IPS-20b (cell line): ENCODE results near the gene CAPS.
"Not testable (repeated sequence)": the region's sequence is repeated elsewhere in the genome, so short reads cannot be mapped to it uniquely, and the experiment has no call there.

Experiments
- H3K27ac ChIP-seq: one replicate; pipeline ENCODE4 v1.5.1; 2013; ENCODE audit warnings: low read length
- H3K27me3 ChIP-seq: 2 replicates; pipeline ENCODE4 v1.6.1; 2013; ENCODE audit warnings: mild to moderate bottlenecking, low read length, inconsistent platforms; ENCODE audit not compliant: insufficient read depth
- H3K36me3 ChIP-seq: 2 replicates; pipeline ENCODE4 v1.6.1; 2013; ENCODE audit warnings: low read depth, mild to moderate bottlenecking, inconsistent platforms, low read length, moderate library complexity; ENCODE audit not compliant: insufficient read depth
- H3K4me1 ChIP-seq: 2 replicates; pipeline ENCODE4 v1.6.1; 2013; ENCODE audit warnings: mild to moderate bottlenecking, control low read depth, inconsistent platforms, low read length, moderate library complexity; ENCODE audit not compliant: insufficient read depth
- H3K4me3 ChIP-seq: 2 replicates; pipeline ENCODE4 v1.5.1; 2013; ENCODE audit warnings: mild to moderate bottlenecking, low read length, inconsistent platforms
- H3K9ac ChIP-seq: 2 replicates; pipeline ENCODE4 v1.6.1; 2013; ENCODE audit warnings: low read depth, mild to moderate bottlenecking, inconsistent platforms, low read length, moderate library complexity
- H3K9me3 ChIP-seq: 2 replicates; pipeline ENCODE4 v1.6.1; 2013; ENCODE audit warnings: mild to moderate bottlenecking, low read depth, low read length, inconsistent platforms; ENCODE audit not compliant: insufficient read depth

The CAPS gene

DNA sequence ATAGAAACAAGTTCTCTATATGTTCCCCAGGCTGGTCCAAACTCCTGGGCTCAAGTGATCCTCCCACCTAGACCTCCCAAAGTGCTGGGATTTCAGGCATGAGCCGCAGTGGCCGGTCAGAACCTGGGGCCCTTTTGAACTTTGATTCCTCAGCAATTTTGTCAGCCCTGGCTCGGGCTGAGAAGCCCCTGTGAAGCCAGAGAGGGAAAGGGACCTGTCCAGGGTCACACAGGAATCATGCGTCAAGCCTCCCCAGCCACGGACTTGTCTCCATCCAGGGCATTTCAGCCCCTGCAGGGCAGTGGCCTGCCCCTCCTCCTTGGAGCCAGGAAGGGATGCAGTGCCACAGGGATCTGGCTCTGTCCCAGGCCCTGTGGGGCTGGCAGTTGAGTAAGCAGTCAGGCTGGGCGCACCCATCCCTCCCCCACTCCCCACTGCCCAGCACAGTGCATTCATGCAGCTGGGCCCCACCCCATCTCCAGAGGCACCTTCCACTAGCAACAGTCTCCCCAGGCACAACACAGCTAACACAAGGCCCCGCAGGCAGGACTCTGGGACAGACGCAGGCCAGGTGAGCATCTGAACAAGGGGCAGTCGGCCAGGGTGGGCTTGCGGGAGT, at the start of gene CAPS:
Gene CAPS, plus strand, starts transcription at position 516 of the 619 bp plus-strand sequence. CDS start 153 bp downstream, outside the sequence.
- no peaks in the 10 kb centered on the region for H3K27me3 ChIP-seq
- no peaks in the 10 kb centered on the region for H3K9me3 ChIP-seq
- no peak within 1 kb of the TSS for H3K27ac ChIP-seq
- no peaks in the 10 kb centered on the region for H3K4me1 ChIP-seq
- H3K9ac ChIP-seq = no peak within 1 kb of the TSS
- H3K4me3 ChIP-seq = no peak within 1 kb of the TSS
- peaks cover 32% of the 10 kb centered on the region for H3K36me3 ChIP-seq

GRCh38 chr19:5864725-5865486, 49.1 kb upstream of the CAPS start:
- Histone ChIP-seq H3K9me3 (no peaks in the 10 kb centered on the region), H3K9ac (no peak overlapping the region), H3K36me3 (no peaks in the 10 kb centered on the region), H3K27me3 (no peaks in the 10 kb centered on the region), H3K27ac (no peak overlapping the region), H3K4me1 (no peaks in the 10 kb centered on the region), H3K4me3 (no peak overlapping the region)

DNA sequence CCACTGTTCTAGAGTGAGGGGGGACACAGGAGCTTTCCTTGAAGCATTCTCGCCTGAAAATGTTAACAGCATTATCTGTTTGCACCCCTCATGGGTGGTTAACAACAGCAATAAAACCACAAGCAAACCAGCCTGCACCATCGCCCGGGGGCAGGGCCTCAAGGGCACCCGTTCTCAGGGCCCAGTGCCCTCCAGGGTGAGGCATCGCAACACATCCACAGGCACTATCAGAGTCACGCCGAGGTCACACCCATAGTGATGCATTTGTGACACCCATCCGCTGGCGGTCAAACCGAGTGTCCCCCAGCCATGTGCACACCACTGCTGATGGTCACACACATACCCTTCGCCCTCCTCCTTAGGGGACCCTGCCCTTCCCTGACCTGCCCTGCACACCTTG, 48.3 kb upstream of the CAPS start:
- Histone ChIP-seq H3K27ac (no peak overlapping the region), H3K36me3 (no peaks in the 10 kb centered on the region), H3K4me1 (no peaks in the 10 kb centered on the region), H3K9ac (no peak overlapping the region), H3K4me3 (no peak overlapping the region), H3K27me3 (no peaks in the 10 kb centered on the region), H3K9me3 (no peaks in the 10 kb centered on the region)

GRCh38 chr19:5867201-5868136, 46.6 kb upstream of the CAPS start:
- Histone ChIP-seq H3K27me3 (no peaks in the 10 kb centered on the region), H3K4me1 (no peaks in the 10 kb centered on the region), H3K9me3 (no peaks in the 10 kb centered on the region), H3K4me3 (no peak overlapping the region), H3K9ac (no peak overlapping the region), H3K36me3 (no peaks in the 10 kb centered on the region), H3K27ac (no peak overlapping the region)

DNA sequence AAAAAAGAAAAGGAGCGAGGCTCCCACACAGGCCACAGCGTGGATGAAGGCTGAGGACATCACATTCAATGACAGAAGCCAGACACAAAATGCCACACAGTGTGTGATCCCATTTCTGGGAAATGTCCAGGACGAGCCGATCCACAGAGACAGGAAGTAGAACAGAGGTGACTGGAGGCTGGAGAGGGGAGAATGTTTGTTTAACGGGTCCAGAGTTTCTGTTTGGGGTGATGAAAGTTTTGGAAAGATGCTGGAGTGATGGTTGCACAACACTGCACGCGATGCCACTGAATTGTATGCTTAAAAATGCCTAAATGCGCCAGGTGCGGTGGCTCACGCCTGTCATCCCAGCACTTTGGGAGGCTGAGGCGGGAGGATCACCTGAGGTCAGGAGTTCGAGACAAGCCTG, 43.1 kb upstream of the CAPS start:
- no peaks in the 10 kb centered on the region for H3K9me3 ChIP-seq
- no peaks in the 10 kb centered on the region for H3K36me3 ChIP-seq
- no peak overlapping the region for H3K4me3 ChIP-seq
- no peak overlapping the region for H3K27ac ChIP-seq
- H3K9ac ChIP-seq = no peak overlapping the region
- no peaks in the 10 kb centered on the region for H3K4me1 ChIP-seq
- no peaks in the 10 kb centered on the region for H3K27me3 ChIP-seq

DNA sequence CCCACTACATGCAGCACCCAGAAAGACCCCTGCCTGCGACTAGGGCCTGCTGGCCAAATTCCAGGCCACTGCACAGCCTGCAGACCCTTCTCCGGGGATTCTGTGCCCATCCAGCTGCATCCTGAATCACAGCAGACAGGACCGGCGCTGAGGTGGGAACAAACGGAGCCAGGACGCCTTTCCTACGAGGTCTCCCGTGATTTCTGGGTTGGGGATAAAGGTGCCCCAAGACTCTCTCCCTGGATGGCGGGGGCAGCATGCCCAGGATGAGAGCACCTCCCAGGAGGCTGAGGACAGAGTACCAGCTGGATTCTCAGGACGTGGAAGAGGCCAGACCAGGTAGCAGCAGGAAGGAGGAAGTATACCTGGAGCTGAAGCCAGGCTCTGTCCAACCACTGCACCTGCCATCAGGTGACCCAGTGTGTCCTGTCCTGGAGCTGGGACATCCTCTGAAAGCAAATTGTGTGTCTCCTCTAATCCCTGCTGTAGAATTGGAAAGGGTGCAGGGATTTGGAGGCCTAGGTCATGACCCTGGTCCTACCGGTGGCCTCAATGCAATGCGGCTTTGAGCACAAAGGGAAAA, 40.3 kb upstream of the CAPS start:
- H3K9me3 ChIP-seq = no peaks in the 10 kb centered on the region
- H3K4me3 ChIP-seq = no peak overlapping the region
- H3K9ac ChIP-seq = no peak overlapping the region
- no peaks in the 10 kb centered on the region for H3K36me3 ChIP-seq
- no peaks in the 10 kb centered on the region for H3K27me3 ChIP-seq
- no peak overlapping the region for H3K27ac ChIP-seq
- no peaks in the 10 kb centered on the region for H3K4me1 ChIP-seq

GRCh38 chr19:5874496-5874895, 39.6 kb upstream of the CAPS start:
- not testable (repeated sequence) for H3K36me3 ChIP-seq, H3K9ac ChIP-seq, H3K27me3 ChIP-seq, H3K9me3 ChIP-seq, H3K4me3 ChIP-seq, H3K4me1 ChIP-seq, H3K27ac ChIP-seq

DNA sequence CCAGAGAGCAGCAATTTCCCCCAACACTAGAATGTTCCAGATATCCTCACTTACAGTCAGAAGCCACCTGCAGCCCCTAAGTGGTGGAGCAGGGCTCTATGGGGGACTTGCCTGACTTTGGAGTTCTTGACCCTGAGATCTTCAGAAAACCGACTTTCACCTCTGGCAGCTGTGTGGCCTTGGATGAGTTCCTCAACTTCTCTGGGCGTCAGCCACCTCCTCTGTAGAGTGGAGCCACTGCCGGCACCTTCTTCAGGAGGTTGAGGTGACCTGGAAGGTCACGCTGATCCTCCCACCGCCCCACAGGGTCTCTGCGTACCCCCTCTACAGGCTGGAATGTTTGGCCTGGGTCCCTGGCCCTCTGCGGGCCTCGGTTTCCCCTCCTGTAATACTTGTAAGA, 36.6 kb upstream of the CAPS start:
- H3K9ac ChIP-seq = no peak overlapping the region
- peaks cover 6% of the 10 kb centered on the region; the same call in 1 of the 2 replicates for H3K4me1 ChIP-seq
- no peak overlapping the region for H3K4me3 ChIP-seq
- no peaks in the 10 kb centered on the region for H3K36me3 ChIP-seq
- H3K9me3 ChIP-seq = no peaks in the 10 kb centered on the region
- H3K27ac ChIP-seq = no peak overlapping the region
- no peaks in the 10 kb centered on the region for H3K27me3 ChIP-seq

DNA sequence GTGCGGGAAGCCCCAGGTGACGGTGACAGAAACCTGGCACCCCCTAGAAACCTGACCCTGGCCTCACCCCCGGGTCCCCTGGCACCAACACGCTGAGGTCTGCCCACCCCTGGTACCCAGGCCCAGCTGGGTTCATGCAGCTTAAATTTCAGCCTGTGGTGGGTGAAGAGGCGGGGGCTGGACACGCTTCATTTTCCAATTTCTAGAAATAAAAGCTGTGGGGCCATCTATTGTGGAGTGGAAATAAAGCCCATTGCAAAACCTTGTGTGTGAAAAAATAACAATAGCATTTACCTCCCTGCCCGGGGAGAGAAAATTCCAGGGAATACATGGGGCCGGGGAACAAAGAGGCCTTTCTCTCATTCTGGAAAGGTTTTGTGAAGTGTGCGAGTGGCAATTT, 36.2 kb upstream of the CAPS start:
- Histone ChIP-seq H3K36me3 (no peaks in the 10 kb centered on the region), H3K27ac (no peak overlapping the region), H3K9ac (no peak overlapping the region), H3K4me1 (peaks cover 6% of the 10 kb centered on the region; the same call in 1 of the 2 replicates), H3K27me3 (no peaks in the 10 kb centered on the region), H3K4me3 (no peak overlapping the region), H3K9me3 (no peaks in the 10 kb centered on the region)

DNA sequence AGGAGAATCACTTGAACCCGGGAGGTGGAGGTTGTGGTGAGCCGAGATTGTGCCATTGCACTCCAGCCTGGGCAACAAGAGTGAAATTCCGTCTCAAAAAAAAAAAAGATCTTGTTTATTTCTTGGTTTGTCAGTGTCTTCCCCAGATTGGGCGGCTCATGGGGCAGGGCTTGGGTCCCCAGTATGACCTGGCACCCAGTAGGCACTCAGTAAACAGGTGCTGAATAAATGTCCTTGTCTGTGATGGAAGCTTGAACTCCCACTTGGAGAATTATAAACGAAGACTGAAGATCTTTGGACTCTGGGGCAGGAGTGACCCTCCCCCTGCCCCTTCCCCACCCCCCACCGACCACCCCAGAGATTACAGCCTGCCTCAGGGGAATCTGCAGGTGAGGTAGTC, 33.9 kb upstream of the CAPS start:
- Histone ChIP-seq H3K27ac (no peak overlapping the region), H3K9me3 (no peaks in the 10 kb centered on the region), H3K4me3 (no peak overlapping the region), H3K36me3 (no peaks in the 10 kb centered on the region), H3K27me3 (no peaks in the 10 kb centered on the region), H3K9ac (no peak overlapping the region), H3K4me1 (peaks cover 6% of the 10 kb centered on the region; the same call in 1 of the 2 replicates)

GRCh38 chr19:5880604-5881078, 33.4 kb upstream of the CAPS start:
- no peak overlapping the region for H3K27ac ChIP-seq

More at GRCh38 chr19:5880604-5881078, 33.4 kb upstream of the CAPS start:
- Histone ChIP-seq H3K4me1 (peaks cover 6% of the 10 kb centered on the region; the same call in 1 of the 2 replicates), H3K4me3 (no peak overlapping the region), H3K9me3 (no peaks in the 10 kb centered on the region), H3K36me3 (no peaks in the 10 kb centered on the region), H3K9ac (no peak overlapping the region), H3K27me3 (no peaks in the 10 kb centered on the region)
